IPS DF 4.7 (cell line): Measurements from ENCODE around the gene CRYBG3.

Source experiments
- DNase-seq: peaks from one replicate; pipeline ENCODE4 v3.0.0-alpha.2; 2013; ENCODE audit warnings: low spot score; ENCODE audit errors: extremely low read depth

The CRYBG3 gene

GRCh38 chr3:97940034-97940433 is 118.2 kb downstream of the CRYBG3 start:
- DNase-seq = no peak

GRCh38 chr3:97942801-97943546 is 121.2 kb downstream of the CRYBG3 start:
- no peak for DNase-seq

DNA sequence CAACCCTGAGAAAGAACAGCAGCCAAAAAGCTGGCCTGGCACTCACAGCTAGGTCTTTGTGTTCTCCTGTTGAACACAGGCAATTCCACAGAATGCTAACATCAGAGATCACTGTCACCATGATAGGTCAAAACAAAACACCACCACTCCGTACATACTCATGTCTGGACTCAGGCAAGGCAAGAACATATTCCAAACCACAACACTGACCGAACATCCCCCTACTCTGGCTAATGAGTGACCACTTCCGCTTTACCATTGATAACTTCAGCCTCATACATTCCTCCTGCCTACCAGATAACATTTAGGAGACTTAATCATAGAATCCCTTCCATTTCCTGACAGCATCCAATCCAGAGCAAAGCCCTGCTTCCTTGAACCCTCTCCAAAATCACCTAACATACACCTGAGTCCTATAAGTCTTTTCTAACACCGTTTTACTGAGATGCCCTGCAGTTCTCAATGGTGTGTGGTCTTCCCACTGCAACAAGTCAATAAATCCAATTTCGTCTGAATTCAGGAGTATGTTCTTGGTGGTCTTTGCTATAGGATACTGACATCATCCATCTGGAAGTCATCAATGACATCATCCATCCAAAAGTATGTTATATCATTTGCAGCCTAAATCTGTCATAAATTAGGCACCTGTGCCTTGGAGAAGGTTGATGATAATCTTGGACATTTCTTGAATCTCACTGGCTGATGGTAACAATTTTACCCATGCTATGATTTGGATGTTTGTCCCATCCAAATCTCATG is 126.7 kb downstream of the CRYBG3 start:
- DNase-seq = no peak

DNA sequence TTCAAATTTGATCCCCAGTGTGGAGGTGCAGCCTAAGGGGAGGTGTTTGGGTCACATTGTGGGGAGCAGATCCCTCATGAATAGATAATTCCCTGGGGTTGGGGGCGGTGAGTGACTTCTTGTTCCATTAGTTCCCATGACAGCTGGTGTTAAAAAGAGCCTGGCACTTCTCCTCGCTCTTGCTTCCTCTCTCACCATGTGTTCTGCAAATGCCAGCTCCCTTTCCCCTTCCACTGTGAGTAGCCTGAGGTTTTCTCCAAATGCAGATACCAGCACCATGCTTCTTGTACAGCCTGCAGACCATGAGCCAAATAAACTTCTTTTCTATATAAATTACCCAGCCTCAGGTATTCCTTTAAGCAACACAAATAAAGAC is 127.3 kb downstream of the CRYBG3 start:
- DNase-seq = no peak

DNA sequence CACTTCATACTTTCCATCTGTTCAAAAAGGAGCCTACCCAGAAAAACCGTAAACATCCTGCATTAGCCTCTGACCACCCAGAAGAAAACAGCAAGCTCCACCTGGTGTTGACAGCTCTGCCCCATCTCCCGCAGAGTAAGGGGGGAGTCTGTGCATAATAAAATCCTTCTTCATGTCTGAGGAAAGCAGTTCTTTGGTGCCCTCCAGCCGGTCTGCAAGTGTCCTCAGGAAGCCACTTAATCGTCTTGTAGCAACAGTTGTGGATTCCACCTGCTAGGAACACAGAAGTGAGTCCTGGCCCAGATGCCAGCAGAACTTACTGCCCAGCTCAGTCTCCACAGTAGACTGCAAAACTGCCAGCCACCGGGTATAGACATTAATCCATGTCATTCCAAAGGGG is 127.9 kb downstream of the CRYBG3 start:
- DNase-seq = no peak

- no peak for DNase-seq
Measured at GRCh38 chr3:97950360-97950759, 128.5 kb downstream of the CRYBG3 start.

GRCh38 chr3:97952280-97952679 is 130.5 kb downstream of the CRYBG3 start:
- DNase-seq = no peak

GRCh38 chr3:97952872-97953271 is 131.1 kb downstream of the CRYBG3 start:
- no peak for DNase-seq

DNA sequence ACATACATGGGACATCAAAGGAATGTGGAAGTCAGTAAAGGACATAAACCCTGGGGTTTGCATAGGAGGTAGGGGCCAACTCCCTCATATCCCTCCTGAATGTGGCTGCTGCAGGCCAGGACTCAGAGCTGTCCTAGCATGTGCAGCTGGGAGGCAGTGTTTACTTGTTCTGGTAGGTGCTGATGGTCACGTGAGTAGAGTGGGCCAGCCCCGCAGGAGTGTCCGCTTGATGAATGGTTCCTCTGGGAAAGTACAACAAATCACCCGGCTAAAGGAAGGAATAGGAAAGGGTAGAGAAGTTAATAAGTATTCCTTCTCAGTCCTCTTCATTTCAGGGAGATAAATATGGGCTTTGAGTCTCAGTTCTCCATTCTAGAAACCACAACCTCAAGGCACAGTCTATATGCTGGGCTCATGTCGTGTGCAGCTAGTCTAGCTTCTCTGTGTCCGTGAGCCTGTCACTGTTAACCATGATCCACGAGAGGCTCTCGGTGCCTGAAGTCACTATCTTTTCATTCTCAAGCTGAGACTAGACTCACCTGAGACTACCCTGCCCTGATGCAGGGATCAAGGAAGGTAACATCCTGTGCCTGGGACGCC is 132.5 kb downstream of the CRYBG3 start:
- DNase-seq = no peak

- no peak for DNase-seq
Measured at GRCh38 chr3:97956051-97956450, 134.2 kb downstream of the CRYBG3 start.

DNA sequence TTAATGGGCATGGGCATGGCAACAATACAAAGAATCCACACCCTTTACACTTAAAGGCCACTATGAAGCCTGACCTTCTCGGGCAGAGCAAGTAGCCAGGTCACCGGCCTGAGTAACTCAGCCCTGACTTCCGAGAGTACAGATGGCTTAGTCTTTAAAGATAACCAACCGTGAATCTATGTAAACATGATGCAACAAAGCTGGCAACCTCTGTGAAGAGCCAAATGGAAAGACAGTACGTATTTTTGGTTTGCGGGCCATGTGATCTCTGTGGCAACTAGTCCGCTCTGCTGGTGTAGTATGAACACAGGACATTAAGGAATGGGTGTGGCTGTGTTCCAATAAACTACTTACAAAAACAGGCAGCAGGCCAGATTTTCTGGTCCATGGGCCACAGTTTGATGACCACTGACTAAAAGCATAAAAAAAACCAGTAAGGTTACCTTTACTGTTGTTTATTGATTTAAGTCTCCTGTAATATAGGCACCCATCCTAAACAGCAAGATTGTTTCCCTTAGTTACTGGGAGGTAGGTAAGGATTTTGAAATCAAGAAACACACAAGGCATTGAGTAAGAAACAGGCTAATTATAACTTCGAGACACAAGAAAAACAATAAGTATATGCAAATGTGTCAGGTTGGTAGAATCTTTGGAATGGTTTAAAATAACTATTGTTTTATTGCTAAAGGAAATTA is 136.0 kb downstream of the CRYBG3 start:
- DNase-seq = no peak

GRCh38 chr3:97958396-97958795 is 136.6 kb downstream of the CRYBG3 start:
- no peak for DNase-seq

- DNase-seq = no peak
Measured at GRCh38 chr3:97958796-97959195, 137.0 kb downstream of the CRYBG3 start.

DNA sequence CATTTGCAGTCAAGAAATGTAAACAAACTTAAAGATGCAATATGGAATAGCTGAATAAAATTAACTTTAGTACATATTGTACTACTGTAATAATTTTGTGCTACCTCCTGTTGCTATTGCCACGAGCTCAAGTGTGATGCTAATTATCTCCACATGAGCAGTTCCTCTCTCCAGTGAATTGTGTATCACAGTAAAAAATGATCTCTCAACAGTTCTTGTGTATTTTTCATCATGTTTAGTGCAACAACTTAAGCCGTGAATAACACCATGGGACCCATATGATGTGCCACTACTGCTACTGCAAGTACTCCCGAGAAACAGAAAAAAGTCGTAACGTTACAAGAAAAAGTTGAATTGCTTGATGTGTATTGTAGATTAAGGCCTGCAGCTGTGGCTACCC is 138.1 kb downstream of the CRYBG3 start:
- no peak for DNase-seq

GRCh38 chr3:97960551-97960950 is 138.7 kb downstream of the CRYBG3 start:
- no peak for DNase-seq

GRCh38 chr3:97960993-97961766 is 139.4 kb downstream of the CRYBG3 start:
- DNase-seq = no peak

DNA sequence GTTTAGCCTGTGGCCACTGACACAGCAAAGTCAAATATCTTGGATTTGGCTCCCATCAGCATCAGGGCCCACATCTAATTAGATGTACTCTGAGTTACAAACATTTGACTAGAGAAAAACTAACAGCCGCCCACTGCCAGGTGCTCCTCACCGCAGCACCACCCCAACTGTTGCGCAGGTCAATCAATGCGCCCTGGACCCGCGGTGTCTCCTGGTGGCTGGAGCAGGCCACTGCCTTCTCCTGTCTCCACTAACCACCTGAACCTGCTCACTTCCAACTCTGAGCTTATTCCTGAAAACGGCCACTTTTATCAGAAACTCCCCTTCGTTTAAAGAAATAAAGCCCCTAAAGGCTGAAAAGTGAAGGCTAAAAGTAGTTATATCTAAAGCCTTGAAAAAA is 146.2 kb downstream of the CRYBG3 start:
- DNase-seq = no peak

- no peak for DNase-seq
Measured at GRCh38 chr3:97968376-97968775, 146.6 kb downstream of the CRYBG3 start.

- no peak for DNase-seq
Measured at GRCh38 chr3:97969541-97969940, 147.7 kb downstream of the CRYBG3 start.

DNA sequence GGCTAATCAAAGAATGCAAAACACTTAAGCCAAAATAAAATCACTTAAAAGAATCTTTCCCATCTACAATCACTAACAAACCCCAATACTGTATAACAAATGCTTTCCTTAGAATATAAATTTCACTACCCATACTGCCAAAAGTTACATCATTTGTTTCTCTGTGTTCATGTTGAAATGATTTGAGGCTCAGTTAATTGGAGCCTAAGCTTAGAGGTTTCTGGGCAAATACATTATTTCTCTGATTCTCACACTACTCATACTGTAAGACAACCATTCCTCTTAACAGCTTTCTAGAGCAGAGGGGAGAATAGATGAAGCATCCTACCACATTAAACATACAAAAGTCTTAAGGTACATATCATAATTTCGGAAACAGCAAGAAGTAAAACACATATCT is 148.3 kb downstream of the CRYBG3 start:
- no peak for DNase-seq

GRCh38 chr3:97970956-97971620 is 149.3 kb downstream of the CRYBG3 start:
- DNase-seq = no peak
